Measurements from ENCODE around the gene ZNF716. TPM values are rescaled to one million over a fixed set of nuclear protein-coding genes. Genes with fewer than 3 reads are reported as not detected.
"Not testable (repeated sequence)": the region's sequence is repeated elsewhere in the genome, so short reads cannot be mapped to it uniquely, and the experiment has no call there.

Gene ZNF716
- not detected for total RNA-seq
- not detected for polyA plus RNA-seq

- intact Hi-C loops (cut with micrococcal nuclease): no loop called here
- DNase-seq: no peak
- H3K36me3 ChIP-seq (ENCODE audit: insufficient read depth, low read length): no peaks in the 10 kb centered on the region
- H3K4me3 ChIP-seq (ENCODE audit: low read length in 2 of 2): no peak within 1 kb of the TSS
- Mint-ChIP-seq H3K36me3 (no peaks in the 10 kb centered on the region), H3K4me1 (no peaks in the 10 kb centered on the region), H3K4me3 (no peak within 1 kb of the TSS), H3K9me3 (peaks cover 0 to 62% (median 32%) of the 10 kb centered on the region in 8 donors), H3K27ac (no peak within 1 kb of the TSS), H3K27me3 (no peaks in the 10 kb centered on the region)
- H3K27me3 ChIP-seq (ENCODE audit: insufficient read depth, low read length): no peaks in the 10 kb centered on the region
- ChIA-PET POLR2A (ENCODE audit: partially characterized antibody) (no interaction called here), CTCF (ENCODE audit: partially characterized antibody) (no interaction called here)
- H3K9me3 ChIP-seq (ENCODE audit: control insufficient read depth in 1 of 2, low read length in 2 of 2): no peaks in the 10 kb centered on the region
- no peaks in the 10 kb centered on the region for H3K4me1 ChIP-seq (ENCODE audit: insufficient read depth, low read length)
- H3K27ac ChIP-seq (ENCODE audit: low read depth, low read length): no peak within 1 kb of the TSS
These were observed at the start of gene ZNF716 for GRCh38 chr7:57449904-57450303. ZNF716 (plus strand) TSS chr7:57450177; CDS start chr7:57450289, 112 bp downstream.

GRCh38 chr7:57400531-57401155 is 49.3 kb upstream of the ZNF716 start:
- no peaks in the 10 kb centered on the region for H3K4me1 ChIP-seq (ENCODE audit: insufficient read depth, low read length)
- H3K4me1 Mint-ChIP-seq: no peaks in the 10 kb centered on the region
- no peak for DNase-seq
- no peak overlapping the region for H3K4me3 ChIP-seq (ENCODE audit: low read length in 2 of 2)
- H3K27me3 ChIP-seq (ENCODE audit: insufficient read depth, low read length): no peaks in the 10 kb centered on the region
- H3K27ac ChIP-seq (ENCODE audit: low read depth, low read length): no peak overlapping the region
- no peaks in the 10 kb centered on the region for H3K36me3 Mint-ChIP-seq
- ChIA-PET CTCF (ENCODE audit: partially characterized antibody) (no interaction called here), POLR2A (ENCODE audit: partially characterized antibody) (no interaction called here)
- H3K9me3 ChIP-seq (ENCODE audit: control insufficient read depth in 1 of 2, low read length in 2 of 2): peaks cover 0 to 5% of the 10 kb centered on the region in 2 donors
- no peak overlapping the region for H3K27ac Mint-ChIP-seq
- no peaks in the 10 kb centered on the region for H3K36me3 ChIP-seq (ENCODE audit: insufficient read depth, low read length)
- intact Hi-C loops (cut with micrococcal nuclease): no loop called here
- no peak overlapping the region for H3K4me3 Mint-ChIP-seq
- H3K9me3 Mint-ChIP-seq: peaks cover 0 to 48% (median 26%) of the 10 kb centered on the region in 8 donors
- no peaks in the 10 kb centered on the region for H3K27me3 Mint-ChIP-seq

GRCh38 chr7:57403051-57403450 is 46.9 kb upstream of the ZNF716 start:
- intact Hi-C loops (cut with micrococcal nuclease); H3K27me3 Mint-ChIP-seq; DNase-seq; H3K4me1 ChIP-seq (ENCODE audit: insufficient read depth, low read length); H3K4me3 ChIP-seq (ENCODE audit: low read length in 2 of 2); H3K36me3 ChIP-seq (ENCODE audit: insufficient read depth, low read length); H3K4me1 Mint-ChIP-seq; H3K4me3 Mint-ChIP-seq; H3K27ac ChIP-seq (ENCODE audit: low read depth, low read length); H3K9me3 ChIP-seq (ENCODE audit: control insufficient read depth in 1 of 2, low read length in 2 of 2); H3K36me3 Mint-ChIP-seq; H3K27ac Mint-ChIP-seq; H3K27me3 ChIP-seq (ENCODE audit: insufficient read depth, low read length); CTCF ChIA-PET (ENCODE audit: partially characterized antibody); POLR2A ChIA-PET (ENCODE audit: partially characterized antibody): not testable (repeated sequence)
- H3K9me3 Mint-ChIP-seq: peaks cover 0 to 46% (median 28%) of the 10 kb centered on the region in 8 donors

- Histone ChIP-seq H3K4me3 (ENCODE audit: low read length in 2 of 2) (no peak overlapping the region), H3K27me3 (ENCODE audit: insufficient read depth, low read length) (no peaks in the 10 kb centered on the region), H3K4me1 (ENCODE audit: insufficient read depth, low read length) (no peaks in the 10 kb centered on the region), H3K9me3 (ENCODE audit: control insufficient read depth in 1 of 2, low read length in 2 of 2) (peaks cover 0 to 5% of the 10 kb centered on the region in 2 donors), H3K27ac (ENCODE audit: low read depth, low read length) (no peak overlapping the region), H3K36me3 (ENCODE audit: insufficient read depth, low read length) (no peaks in the 10 kb centered on the region)
- H3K9me3 Mint-ChIP-seq: peaks cover 0 to 50% (median 30%) of the 10 kb centered on the region in 8 donors
- no peak for DNase-seq
- no peak overlapping the region for H3K27ac Mint-ChIP-seq
- intact Hi-C loops (cut with micrococcal nuclease): no loop called here
- ChIA-PET POLR2A (ENCODE audit: partially characterized antibody) (no interaction called here), CTCF (ENCODE audit: partially characterized antibody) (no interaction called here)
- H3K36me3 Mint-ChIP-seq: no peaks in the 10 kb centered on the region
- no peaks in the 10 kb centered on the region for H3K27me3 Mint-ChIP-seq
- no peaks in the 10 kb centered on the region for H3K4me1 Mint-ChIP-seq
- no peak overlapping the region for H3K4me3 Mint-ChIP-seq
These were observed 46.2 kb upstream of the ZNF716 start for GRCh38 chr7:57403601-57404342.

- intact Hi-C loops (cut with micrococcal nuclease): no loop called here
- Mint-ChIP-seq H3K4me3 (no peak overlapping the region), H3K27ac (no peak overlapping the region), H3K9me3 (peaks cover 2 to 54% (median 34%) of the 10 kb centered on the region in 8 donors), H3K27me3 (no peaks in the 10 kb centered on the region), H3K4me1 (no peaks in the 10 kb centered on the region), H3K36me3 (no peaks in the 10 kb centered on the region)
- no peak overlapping the region for H3K27ac ChIP-seq (ENCODE audit: low read depth, low read length)
- ChIA-PET POLR2A (ENCODE audit: partially characterized antibody) (no interaction called here), CTCF (ENCODE audit: partially characterized antibody) (no interaction called here)
- H3K4me1 ChIP-seq (ENCODE audit: insufficient read depth, low read length): no peaks in the 10 kb centered on the region
- no peak overlapping the region for H3K4me3 ChIP-seq (ENCODE audit: low read length in 2 of 2)
- H3K9me3 ChIP-seq (ENCODE audit: control insufficient read depth in 1 of 2, low read length in 2 of 2): peaks cover 0 to 5% of the 10 kb centered on the region in 2 donors
- H3K27me3 ChIP-seq (ENCODE audit: insufficient read depth, low read length): no peaks in the 10 kb centered on the region
- DNase-seq: no peak
- H3K36me3 ChIP-seq (ENCODE audit: insufficient read depth, low read length): no peaks in the 10 kb centered on the region
These were observed 45.5 kb upstream of the ZNF716 start for GRCh38 chr7:57404343-57404966.

GRCh38 chr7:57404967-57405421 is 45.0 kb upstream of the ZNF716 start:
- no peak for DNase-seq

GRCh38 chr7:57407125-57407524 is 42.9 kb upstream of the ZNF716 start:
- Mint-ChIP-seq H3K4me1 (no peaks in the 10 kb centered on the region), H3K4me3 (no peak overlapping the region), H3K9me3 (peaks cover 2 to 64% (median 37%) of the 10 kb centered on the region in 8 donors), H3K27ac (no peak overlapping the region), H3K36me3 (no peaks in the 10 kb centered on the region), H3K27me3 (no peaks in the 10 kb centered on the region)
- H3K9me3 ChIP-seq (ENCODE audit: control insufficient read depth in 1 of 2, low read length in 2 of 2): no peaks in the 10 kb centered on the region
- ChIA-PET POLR2A (ENCODE audit: partially characterized antibody) (no interaction called here), CTCF (ENCODE audit: partially characterized antibody) (no interaction called here)
- intact Hi-C loops (cut with micrococcal nuclease): no loop called here
- no peaks in the 10 kb centered on the region for H3K4me1 ChIP-seq (ENCODE audit: insufficient read depth, low read length)
- H3K36me3 ChIP-seq (ENCODE audit: insufficient read depth, low read length): no peaks in the 10 kb centered on the region
- H3K27ac ChIP-seq (ENCODE audit: low read depth, low read length): no peak overlapping the region
- H3K27me3 ChIP-seq (ENCODE audit: insufficient read depth, low read length): no peaks in the 10 kb centered on the region
- no peak for DNase-seq
- no peak overlapping the region for H3K4me3 ChIP-seq (ENCODE audit: low read length in 2 of 2)

More at GRCh38 chr7:57404967-57405421, 45.0 kb upstream of the ZNF716 start:
- H3K27ac Mint-ChIP-seq: no peak overlapping the region
- POLR2A ChIA-PET (ENCODE audit: partially characterized antibody): no interaction called here
- H3K27me3 Mint-ChIP-seq: no peaks in the 10 kb centered on the region
- Histone ChIP-seq H3K27ac (ENCODE audit: low read depth, low read length) (no peak overlapping the region), H3K27me3 (ENCODE audit: insufficient read depth, low read length) (no peaks in the 10 kb centered on the region), H3K4me1 (ENCODE audit: insufficient read depth, low read length) (no peaks in the 10 kb centered on the region), H3K36me3 (ENCODE audit: insufficient read depth, low read length) (no peaks in the 10 kb centered on the region), H3K4me3 (ENCODE audit: low read length in 2 of 2) (no peak overlapping the region), H3K9me3 (ENCODE audit: control insufficient read depth in 1 of 2, low read length in 2 of 2) (peaks cover 0 to 1% of the 10 kb centered on the region in 2 donors)
- CTCF ChIA-PET (ENCODE audit: partially characterized antibody): no interaction called here
- no peaks in the 10 kb centered on the region for H3K36me3 Mint-ChIP-seq
- H3K9me3 Mint-ChIP-seq: peaks cover 2 to 56% (median 34%) of the 10 kb centered on the region in 8 donors
- H3K4me1 Mint-ChIP-seq: no peaks in the 10 kb centered on the region
- intact Hi-C loops (cut with micrococcal nuclease): no loop called here
- no peak overlapping the region for H3K4me3 Mint-ChIP-seq

Measured in CD4-positive, alpha-beta memory T cell (primary cell).